ENCODE results near the gene RBM15. TPM values are rescaled to one million over a fixed set of nuclear protein-coding genes. Genes with fewer than 3 reads are reported as not detected.

Gene RBM15
- total RNA-seq, 1 donor from 2014 or later: 33.4 TPM

GRCh38 chr1:110321045-110321444 lies 18.1 kb upstream of the RBM15 start:
- DNase-seq (ENCODE audit: low read depth) (no peak), FAIRE-seq (no peak)
- TF ChIP-seq CTCF (IDR thresholded peaks at IDR 0.05; ENCODE audit: insufficient read depth, low read length, severe bottlenecking): no peak

GRCh38 chr1:110321846-110322245 lies 17.3 kb upstream of the RBM15 start:
- Histone ChIP-seq H3K36me3 (ENCODE audit: control insufficient read depth, insufficient read depth, low read length) (no peaks in the 10 kb centered on the region), H3K4me3 (ENCODE audit: low read depth, low read length) (no peak overlapping the region), H3K27me3 (ENCODE audit: control insufficient read depth, insufficient read depth, low read length) (no peaks in the 10 kb centered on the region)
- FAIRE-seq (no peak), DNase-seq (ENCODE audit: low read depth) (no peak)
- no peak for TF ChIP-seq CTCF (IDR thresholded peaks at IDR 0.05; ENCODE audit: insufficient read depth, low read length, severe bottlenecking)

More at GRCh38 chr1:110321045-110321444, 18.1 kb upstream of the RBM15 start:
- Histone ChIP-seq H3K27me3 (ENCODE audit: control insufficient read depth, insufficient read depth, low read length) (no peaks in the 10 kb centered on the region), H3K4me3 (ENCODE audit: low read depth, low read length) (no peak overlapping the region), H3K36me3 (ENCODE audit: control insufficient read depth, insufficient read depth, low read length) (no peaks in the 10 kb centered on the region)

GRCh38 chr1:110324667-110325066 lies 14.5 kb upstream of the RBM15 start:
- TF ChIP-seq CTCF (IDR thresholded peaks at IDR 0.05; ENCODE audit: insufficient read depth, low read length, severe bottlenecking): no peak
- Histone ChIP-seq H3K36me3 (ENCODE audit: control insufficient read depth, insufficient read depth, low read length) (no peaks in the 10 kb centered on the region), H3K27me3 (ENCODE audit: control insufficient read depth, insufficient read depth, low read length) (no peaks in the 10 kb centered on the region), H3K4me3 (ENCODE audit: low read depth, low read length) (no peak overlapping the region)
- DNase-seq (ENCODE audit: low read depth) (no peak), FAIRE-seq (no peak)

GRCh38 chr1:110326826-110327225 lies 12.4 kb upstream of the RBM15 start:
- Histone ChIP-seq H3K27me3 (ENCODE audit: control insufficient read depth, insufficient read depth, low read length) (no peaks in the 10 kb centered on the region), H3K4me3 (ENCODE audit: low read depth, low read length) (no peak overlapping the region), H3K36me3 (ENCODE audit: control insufficient read depth, insufficient read depth, low read length) (no peaks in the 10 kb centered on the region)
- no peak for TF ChIP-seq CTCF (IDR thresholded peaks at IDR 0.05; ENCODE audit: insufficient read depth, low read length, severe bottlenecking)
- FAIRE-seq (no peak), DNase-seq (ENCODE audit: low read depth) (no peak)

- H3K27me3 ChIP-seq (ENCODE audit: control insufficient read depth, insufficient read depth, low read length): no peaks in the 10 kb centered on the region
- no peaks in the 10 kb centered on the region for H3K36me3 ChIP-seq (ENCODE audit: control insufficient read depth, insufficient read depth, low read length)
- TF ChIP-seq CTCF (IDR thresholded peaks at IDR 0.05; ENCODE audit: insufficient read depth, low read length, severe bottlenecking): no peak
- DNase-seq (ENCODE audit: low read depth): peak; percentile 66
- no peak for FAIRE-seq
- H3K4me3 ChIP-seq (ENCODE audit: low read depth, low read length): no peak overlapping the region
Observed at GRCh38 chr1:110328274-110328673, 10.9 kb upstream of the RBM15 start.

- H3K4me3 ChIP-seq (ENCODE audit: low read depth, low read length): no peak overlapping the region
- no peaks in the 10 kb centered on the region for H3K36me3 ChIP-seq (ENCODE audit: control insufficient read depth, insufficient read depth, low read length)
- DNase-seq (ENCODE audit: low read depth) (no peak), FAIRE-seq (no peak)
- TF ChIP-seq CTCF (IDR thresholded peaks at IDR 0.05; ENCODE audit: insufficient read depth, low read length, severe bottlenecking): no peak
- H3K27me3 ChIP-seq (ENCODE audit: control insufficient read depth, insufficient read depth, low read length): no peaks in the 10 kb centered on the region
Observed at GRCh38 chr1:110328700-110329099, 10.5 kb upstream of the RBM15 start.

Measured in bronchial epithelial cell (primary cell).